GM21619 (cell line): ENCODE measurements around the gene SLC5A5.

ENCODE experiments used
- ATAC-seq: cut with Tn5 transposase; IDR thresholded peaks from one replicate; pipeline ENCODE4 v1.9.1; 2021; ENCODE audit not compliant: unreplicated experiment

The SLC5A5 gene

DNA sequence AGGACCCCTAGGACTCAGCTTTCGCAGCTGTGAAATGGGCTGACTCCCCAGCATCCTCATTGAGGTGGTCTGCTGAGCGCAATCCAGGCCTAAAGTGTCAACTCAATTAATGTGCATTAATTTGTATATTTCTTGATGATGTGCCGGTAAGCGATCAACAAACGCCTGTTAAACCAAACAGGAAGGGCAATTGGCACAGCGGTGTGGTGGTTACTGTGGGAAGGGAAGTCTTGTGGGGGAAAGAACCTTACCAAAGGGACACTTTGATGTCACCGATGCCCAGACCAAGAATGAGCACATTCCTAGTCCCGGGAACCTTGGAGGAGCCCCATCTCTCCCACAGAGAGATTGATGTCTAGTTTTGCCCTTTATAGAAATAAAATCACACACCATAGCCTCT, 25.6 kb upstream of the SLC5A5 start:
- ATAC-seq, result no peak

DNA sequence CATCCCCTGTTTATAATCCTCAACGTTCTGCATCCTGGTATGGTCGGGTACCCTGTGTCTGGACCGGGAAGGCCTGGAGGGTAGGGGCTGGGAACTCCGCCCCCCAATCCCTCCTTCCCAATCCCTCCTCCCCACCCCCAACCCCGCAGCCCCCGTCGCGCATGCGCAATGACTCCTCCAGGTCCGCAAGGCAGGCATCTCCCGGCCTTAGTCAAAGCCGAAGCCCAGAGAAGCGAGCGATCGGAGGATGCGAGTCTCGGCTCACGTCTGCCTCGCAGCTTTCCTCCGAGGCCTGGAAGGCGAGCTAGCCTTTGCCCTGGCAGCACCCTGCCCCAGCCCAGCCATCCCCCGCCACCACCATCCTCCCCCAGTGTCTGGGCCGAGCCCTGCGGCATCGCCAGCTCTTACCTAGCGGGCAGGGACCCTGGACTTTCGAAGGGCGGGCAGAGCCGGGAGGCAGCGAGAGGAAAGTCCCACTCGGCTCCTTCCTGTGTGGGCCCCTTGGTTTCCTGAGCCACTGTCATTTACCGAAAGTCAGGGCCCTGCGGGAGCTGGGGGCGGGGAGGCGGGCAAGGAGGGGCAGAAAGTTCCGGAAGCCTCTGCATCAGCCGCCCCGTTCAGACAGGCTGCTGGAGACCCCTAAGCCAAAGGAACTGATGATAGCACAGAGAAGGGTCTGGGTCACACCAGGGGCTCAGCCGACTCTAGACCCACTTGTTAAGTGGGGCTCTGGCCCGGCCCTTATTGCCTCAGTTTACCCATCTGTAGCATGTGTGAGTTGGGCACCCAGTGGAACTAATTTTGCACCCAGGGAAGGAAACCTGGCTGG, 24.0 kb upstream of the SLC5A5 start, which contains the start of gene JAK3:
Gene JAK3, minus strand, starts transcription at position 445 of the 829 bp plus-strand sequence. CDS start 3,565 bp downstream, outside the sequence.
- peak; percentile 56 for ATAC-seq

DNA sequence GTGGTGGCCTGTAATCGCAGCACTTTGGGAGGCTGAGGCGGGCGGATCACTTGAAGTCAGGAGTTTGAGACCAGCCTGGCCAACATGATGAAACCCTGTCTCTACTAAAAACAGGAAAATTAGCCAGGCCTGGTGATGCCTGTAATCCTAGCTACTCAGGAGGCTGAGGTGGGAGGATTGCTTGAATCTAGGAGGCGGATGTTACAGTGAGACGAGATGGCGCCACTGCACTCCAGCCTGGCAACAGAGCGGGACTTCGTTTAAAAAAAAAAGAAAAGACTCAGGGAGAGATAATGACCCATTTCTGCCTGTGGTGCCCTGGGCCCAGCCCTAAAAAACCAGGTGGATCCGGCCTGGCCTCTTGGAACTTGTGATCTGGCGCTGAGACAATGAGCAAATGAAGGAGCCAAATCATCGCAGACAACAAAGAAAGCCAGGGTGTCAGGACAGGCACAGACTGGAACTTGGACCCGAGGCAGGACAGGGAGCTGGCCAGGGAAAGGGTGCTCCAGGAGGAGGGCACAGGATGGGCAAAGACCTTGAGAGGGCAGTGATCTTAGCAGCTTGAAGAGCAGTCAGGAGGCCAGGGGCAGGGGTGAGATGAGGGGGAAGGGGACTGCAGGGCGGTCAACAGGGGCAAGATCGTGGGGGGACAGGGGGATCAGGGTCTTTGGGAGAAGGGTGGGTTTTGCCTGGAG, 23.0 kb upstream of the SLC5A5 start:
- no peak for ATAC-seq

DNA sequence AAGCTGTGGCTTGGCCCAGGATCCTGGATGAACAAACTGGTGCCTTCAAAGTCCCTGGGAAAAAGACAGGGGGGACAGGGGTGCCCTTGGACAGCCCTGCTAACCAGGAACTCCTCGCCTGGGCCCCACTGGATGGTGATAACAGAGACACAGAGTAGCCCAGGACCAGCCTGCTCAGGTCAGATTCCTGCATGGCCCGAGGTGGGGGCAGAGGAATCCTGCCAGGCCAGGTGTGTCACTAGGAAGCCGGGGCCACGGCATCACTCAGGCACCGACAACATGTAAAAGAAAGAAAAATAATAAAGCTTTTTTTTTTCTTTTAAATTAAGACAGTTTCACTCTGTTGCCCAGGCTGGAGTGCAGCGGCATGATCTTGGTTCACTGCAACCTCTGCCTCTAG, 17.7 kb upstream of the SLC5A5 start:
- ATAC-seq, result no peak

DNA sequence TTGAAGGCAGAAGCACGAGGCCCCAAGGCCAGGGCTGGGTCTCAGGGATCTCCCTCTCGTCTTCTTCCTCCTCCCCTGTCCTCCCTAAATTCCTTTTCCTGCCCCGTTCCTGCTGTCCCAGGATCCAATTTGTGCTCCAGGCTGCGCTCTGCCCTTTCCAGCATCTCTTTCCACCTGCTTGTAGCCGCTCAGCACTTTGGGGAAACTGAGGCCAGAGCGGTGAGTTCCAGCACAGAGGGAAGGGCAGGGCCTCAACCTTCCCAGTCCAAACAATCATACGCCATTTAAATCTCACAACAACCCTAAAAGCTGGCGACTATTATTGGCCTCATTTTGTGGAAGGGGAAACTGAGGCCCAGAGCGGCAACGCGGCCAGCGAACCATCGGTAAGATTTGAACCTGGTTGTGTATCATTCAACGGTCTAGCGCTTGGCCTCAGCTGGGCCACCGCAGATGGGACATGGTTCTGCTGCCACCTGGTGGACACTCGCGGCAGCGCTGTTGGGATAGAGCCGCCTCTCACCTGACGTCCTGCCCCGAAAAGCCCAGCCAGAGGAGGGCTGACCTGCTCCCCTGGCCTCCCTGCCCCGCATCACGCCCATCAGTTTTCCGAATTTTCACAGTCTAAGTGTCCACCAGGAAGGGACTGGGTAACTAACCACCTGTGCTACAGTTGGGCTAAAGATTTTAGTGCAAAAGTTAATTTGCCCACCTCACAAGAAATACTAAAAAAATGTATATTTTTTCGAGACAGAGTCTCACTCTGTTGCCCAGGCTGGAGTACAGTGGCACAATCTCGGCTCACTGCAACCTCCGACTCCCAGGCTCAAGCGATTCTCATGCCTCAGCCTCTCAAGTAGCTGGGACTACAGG, 16.2 kb upstream of the SLC5A5 start:
- ATAC-seq, result no peak

DNA sequence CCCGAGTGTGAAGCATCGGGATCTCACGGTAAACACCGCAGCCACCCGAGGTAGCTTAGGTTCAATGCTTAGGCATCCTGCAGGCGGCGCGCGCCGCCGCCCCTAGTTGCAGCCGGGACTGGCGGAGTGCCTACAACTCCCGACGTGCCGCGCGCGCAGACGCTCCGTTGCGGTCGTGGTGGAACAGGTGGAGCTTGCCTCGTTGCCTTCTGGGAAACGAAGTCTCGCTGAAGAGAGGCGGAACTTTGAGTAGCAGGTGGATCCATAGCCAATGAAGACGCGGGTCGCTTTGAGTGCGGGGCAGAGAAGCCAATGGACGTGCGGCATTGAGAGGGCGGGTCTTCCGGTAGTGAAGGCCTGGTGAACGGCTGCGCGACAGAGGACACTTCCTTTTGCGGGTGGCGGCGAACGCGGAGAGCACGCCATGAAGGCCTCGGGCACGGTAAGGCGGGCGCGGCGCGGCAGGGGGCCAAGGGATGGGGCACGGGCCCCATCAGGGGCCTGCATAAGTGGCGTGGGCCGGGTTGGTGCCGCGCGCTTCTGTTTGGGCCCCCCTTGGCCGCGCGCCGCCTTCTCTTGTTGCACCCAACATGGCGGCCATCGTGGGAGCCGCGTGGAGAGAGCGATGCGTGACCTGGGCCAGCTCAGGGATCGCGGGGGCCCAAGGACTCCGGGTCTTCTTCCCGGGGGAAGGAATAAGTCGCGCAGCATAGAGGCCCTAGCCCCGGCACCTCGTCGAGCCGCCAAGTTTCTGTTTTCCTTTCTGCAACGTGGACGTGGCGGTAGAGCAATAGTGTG, 12.0 kb upstream of the SLC5A5 start, which contains the start of gene RPL18A:
Gene RPL18A, plus strand, starts transcription at position 378 of the 798 bp plus-strand sequence. Its CDS starts 47 bp downstream, at position 425.
- ATAC-seq, result peak; percentile 91

DNA sequence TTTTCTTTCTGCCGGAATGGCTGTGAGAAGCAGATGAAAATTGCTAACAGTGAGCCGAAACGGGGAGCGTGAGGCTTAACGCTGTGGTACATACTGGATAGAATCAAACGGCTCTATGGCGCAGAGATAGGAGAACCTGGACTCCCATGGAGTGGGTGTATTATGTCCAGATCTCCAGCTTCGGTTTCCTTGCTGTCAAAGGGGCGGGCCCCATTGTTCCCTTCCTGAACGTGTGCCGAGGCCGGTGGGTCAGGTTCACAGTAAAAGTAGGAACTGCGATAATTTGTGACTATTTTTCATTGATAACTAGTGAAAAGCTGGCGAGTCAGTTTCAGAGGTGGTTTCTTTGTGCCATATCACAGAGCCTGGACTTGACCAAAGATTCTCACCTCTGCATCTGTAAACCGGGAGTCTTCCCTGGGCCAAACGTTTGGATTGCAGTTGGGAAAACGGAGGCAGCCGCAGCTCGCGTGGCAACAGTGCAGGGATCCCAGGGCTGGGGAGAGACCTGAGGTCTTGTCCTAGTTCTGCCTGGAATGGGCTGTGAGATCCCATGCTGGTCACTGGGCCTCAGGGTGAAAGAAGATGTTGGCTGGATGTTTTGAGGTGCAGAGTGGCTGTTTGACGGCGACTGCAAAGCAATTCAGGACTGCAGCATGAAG, 11.3 kb upstream of the SLC5A5 start:
- no peak for ATAC-seq

DNA sequence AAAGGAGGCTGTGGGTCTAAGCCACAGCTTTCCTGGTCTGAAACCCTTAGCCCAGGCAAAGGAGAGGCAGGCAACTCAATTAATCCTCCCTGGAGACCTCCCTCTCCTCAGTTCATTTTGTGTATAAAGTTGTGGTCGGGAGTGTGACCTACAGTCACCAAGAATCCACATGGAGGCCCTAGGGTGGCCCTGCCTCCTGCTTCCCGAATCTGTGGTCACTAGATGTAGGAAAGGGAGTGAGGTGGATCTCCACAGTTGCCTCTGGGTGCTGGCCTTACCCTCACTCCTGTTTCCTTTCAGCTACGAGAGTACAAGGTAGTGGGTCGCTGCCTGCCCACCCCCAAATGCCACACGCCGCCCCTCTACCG, 10.8 kb upstream of the SLC5A5 start:
- ATAC-seq, result no peak

DNA sequence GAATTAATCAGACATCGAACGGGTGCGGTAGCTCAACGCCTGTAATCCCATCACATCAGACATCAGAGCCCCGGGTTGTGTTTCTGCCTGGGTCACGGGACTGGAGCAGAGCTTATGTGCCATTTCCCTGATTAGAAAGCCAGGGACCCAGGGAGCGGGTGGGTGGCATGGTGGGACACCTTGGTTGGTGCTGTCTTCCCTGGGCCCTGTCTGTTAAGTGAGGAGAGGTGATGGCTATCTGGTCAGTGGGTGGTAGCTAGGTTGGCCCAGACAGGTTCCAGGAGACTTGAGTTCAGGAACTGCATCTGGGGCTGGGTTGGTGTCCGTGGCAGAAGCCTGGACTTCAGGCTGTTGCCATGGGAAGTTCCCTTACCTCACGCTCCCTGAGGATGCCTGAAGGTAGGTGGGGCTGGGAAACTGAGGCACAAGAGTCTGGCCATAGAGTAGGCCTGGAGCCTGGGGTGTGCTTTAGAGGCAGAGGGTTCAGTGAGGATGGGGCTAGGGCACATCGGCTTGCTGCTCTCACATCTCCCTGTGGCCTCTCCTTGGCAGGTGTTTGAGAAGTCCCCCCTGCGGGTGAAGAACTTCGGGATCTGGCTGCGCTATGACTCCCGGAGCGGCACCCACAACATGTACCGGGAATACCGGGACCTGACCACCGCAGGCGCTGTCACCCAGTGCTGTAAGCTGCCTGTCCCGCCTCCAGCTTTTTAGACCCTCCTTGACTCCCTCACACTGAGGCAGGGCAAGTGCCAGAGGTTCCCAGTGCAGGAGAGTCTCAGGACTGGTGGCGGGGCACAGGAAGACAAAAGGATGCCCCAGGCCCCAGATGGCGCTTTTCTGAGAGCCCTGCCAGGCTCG, 10.0 kb upstream of the SLC5A5 start:
- ATAC-seq, result no peak

DNA sequence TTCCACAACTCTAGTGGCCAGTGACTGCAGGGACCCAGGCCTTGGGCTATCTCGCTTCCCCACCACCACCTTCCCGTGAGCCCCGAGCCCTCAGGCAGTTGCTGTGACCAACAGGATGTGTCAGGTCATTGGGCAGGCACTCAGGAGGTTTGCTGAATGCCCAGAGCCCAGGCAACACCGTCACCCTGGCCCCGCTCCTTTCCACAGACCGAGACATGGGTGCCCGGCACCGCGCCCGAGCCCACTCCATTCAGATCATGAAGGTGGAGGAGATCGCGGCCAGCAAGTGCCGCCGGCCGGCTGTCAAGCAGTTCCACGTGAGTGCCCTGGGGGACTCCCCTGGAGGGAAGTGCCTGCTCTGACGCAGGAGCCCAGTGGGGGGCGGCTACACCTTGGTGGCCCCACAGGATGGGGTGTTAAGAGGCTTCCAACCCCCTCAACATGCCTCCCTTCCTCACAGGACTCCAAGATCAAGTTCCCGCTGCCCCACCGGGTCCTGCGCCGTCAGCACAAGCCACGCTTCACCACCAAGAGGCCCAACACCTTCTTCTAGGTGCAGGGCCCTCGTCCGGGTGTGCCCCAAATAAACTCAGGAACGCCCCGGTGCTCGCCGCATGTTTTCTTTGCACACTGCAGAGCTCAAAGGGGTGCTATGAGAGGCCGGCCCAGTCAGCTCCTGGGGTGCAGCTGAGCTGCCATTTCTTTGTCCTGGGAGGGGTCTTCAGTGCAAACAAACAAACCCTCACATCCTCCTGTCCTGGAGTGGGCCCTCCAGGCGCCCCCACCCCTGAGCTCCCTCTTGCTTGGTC, 8.8 kb upstream of the SLC5A5 start:
- no peak for ATAC-seq

DNA sequence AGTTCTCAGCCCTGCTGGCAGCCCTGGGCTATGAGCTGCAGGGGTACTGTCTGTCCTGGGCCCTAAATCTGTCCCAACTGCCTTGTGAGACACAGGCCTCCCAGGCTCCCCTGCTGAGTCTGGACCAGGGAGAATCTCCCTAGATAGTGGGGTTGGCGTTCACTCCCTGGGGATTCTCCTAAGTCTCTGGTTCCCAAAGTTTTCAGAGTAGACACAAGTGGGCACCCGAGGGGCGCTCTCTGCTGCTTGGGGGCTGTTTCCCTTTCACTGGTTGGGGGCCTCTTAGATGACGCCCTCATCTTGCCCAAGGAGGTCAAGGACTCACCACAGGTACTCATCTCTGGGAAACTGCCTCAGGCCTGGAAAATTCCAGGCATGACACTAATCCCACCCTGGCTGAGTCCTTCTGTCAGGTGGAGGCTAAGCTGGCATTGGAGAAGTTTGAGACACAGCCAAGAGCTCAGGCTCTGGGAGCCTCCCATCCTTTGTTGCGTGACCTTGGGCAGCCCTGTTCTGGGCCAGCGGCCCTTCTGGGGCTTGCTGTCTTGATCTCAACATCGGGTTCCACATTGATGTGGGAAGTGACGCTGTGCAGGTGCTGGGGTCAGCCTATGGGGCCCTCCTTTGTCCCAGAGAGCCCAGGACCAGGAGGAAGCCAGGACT, 8.1 kb upstream of the SLC5A5 start:
- no peak for ATAC-seq

DNA sequence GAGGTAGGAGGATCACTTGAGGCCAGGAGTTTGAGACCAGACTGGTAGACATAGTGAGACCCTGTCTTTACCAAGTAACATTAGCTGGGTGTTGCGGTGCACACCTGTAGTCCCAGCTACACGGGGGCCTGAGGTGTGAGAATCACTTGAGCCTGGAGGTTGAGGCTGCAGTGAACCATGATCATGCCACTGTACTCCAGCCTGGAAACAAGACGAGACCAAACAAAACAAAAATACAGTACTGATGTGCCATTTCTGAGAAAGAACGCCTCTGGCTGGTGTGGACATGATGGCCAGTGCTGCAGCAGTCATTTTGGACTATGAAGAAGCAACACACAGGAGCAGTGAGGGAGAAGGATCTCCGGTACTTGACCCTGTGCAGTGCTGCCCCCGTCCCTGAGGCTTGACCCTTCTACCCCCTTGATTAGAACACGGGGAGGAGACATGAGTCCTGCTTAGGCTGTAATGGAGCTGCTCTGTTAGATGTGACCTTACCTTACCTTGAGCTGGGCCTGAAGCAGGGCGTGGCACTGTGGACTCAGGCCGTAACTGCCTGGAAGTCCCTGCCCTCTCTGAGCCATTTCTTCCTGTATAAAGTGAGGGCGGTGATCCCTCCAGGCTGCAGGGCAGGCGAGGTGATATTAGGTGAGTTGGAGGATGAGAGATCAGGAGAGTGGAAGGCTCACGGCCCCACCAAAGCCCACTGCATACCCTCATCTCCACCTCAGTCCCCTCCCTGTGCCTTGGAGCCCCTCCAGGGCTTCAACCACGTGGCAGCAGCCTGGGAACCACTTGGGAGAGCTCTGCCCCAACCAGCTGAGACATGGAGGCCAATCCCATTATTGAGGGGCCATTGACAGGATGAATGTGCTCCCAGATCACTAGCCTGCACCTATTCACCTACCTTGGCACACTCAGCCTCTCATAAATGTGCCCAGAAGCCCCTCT, 6.1 kb upstream of the SLC5A5 start:
- no peak for ATAC-seq

DNA sequence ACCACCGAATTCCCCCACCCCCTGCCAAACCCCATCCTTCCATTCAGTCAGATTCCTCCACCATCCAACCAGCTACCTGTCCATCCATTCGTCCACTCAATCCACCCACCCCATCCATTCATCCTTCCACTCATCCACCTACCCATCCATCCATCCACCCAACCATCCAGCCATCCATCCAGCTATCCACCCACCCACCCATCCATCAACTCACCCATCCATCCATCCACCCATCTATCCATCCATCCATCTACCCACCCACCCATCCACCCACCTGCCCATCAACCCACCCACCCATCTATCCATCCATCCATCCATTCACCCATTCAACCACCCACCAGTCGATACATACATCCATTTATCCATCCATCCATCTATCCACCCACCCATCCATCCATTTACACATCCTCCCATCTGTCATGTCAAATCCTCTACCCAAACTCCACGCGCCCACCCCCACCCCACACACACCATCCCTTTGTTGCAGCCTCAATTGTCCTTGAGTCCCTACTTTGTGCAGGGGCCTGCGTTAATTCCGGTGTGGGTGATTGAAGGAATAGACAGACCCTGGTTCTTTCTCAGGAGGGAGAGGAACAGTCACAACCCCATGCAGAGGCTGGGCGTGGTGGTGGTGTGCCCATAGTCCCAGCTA, 5.3 kb upstream of the SLC5A5 start:
- no peak for ATAC-seq

DNA sequence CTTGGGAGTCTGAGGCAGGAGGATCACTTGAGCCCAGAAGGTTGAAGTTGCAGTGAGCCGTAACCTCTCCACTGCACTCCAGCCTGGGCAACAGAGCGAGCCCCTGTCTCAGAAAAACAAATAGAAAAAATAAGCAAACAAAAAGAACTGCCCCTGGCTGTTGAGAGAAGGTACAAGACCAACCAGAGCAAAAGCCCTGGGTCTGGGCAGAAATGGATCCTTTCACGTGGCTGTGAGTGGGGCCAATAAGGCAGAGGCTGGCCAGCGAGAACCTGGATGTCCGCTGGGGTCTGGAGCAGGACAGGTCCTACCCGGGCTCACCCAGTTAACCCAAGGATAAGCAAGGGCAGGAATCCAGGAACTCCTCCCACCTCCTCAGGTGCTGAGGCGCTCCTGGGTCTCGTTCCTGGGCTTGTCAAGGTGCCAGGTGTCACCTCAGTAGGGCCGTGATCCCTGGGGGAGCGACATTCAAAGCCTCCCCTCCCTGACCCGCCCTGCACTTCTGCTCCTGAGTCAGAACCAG, 4.7 kb upstream of the SLC5A5 start:
- no peak for ATAC-seq

DNA sequence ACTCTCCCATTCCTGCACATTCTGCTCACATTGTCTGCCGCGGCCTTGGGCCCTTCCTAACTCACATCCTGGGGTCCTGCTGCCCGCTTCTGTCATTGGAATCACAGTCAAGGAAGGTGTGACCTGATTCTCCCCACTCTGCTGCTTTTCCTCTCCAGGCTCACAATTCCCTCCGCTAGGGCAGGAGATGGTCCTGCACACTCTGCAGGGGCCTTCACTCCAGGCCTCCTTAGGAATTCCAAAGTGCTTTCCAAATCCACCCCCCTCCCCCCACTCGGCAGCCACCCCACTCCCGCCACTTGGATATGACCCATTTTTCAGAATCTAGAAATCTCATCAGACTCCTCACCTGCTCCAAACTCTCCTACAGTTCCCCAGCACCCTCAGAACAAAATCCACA, 3.1 kb upstream of the SLC5A5 start:
- no peak for ATAC-seq

DNA sequence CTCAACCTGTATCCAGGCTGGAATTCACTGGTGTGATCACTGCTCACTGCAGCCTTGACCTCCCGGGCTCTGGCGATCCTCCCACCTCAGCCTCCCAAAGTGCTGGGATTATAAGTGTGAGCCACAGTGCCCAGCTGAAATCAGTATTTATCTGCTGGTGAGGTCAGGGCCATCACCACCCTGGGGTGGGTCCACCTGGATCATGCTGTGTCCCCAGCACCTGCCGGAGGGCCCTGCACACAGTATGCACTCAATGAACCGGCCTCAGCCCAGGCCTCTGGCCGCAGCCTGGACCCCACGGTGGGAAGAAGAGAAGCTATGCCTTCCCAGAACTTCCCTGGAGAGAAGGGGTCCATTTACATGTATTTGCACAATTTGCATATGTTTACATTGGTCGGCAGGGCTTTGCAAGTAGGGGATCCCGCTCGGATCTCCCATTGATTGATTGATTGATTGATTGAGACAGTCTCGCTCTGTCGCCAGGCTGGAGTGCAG, 2.6 kb upstream of the SLC5A5 start:
- no peak for ATAC-seq
